CD4-positive, alpha-beta T cell treated with Interleukin-17A for 4 hours (primary cell): ENCODE measurements around the gene GOLGA6L24.
"Not testable (repeated sequence)": the region's sequence is repeated elsewhere in the genome, so short reads cannot be mapped to it uniquely, and the experiment has no call there.

Experiments used
- DNase-seq: peaks from one replicate; pipeline ENCODE4 v3.0.0-alpha.2; 2020; ENCODE audit warnings: mixed read lengths

Gene GOLGA6L24, protein sequence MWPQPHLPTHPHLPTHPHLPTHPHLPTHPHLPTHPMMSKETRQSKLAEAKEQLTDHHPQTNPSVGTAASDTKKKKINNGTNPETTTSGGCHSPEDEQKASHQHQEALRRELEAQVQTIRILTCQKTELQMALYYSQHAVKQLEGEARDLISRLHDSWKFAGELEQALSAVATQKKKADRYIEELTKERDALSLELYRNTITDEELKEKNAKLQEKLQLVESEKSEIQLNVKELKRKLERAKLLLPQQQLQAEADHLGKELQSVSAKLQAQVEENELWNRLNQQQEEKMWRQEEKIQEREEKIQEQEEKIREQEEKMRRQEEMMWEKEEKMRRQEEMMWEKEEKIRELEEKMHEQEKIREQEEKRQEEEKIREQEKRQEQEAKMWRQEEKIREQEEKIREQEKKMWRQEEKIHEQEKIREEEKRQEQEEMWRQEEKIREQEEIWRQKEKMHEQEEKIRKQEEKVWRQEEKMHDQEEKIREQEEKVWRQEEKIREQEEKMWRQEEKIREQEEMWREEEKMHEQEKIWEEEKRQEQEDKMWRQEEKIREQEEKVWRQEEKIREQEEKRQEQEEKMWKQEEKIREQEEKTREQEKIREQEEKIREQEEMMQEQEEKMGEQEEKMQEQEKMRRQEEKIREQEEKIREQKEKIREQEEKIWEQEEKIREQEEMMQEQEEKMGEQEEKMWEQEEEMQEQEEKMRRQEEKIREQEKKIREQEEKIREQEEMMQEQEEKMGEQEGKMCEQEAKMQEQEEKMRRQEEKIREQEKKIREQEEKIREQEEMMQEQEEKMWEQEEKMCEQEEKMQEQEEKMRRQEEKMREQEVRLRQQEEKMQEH

GRCh38 chr15:28357984-28358383 lies at the start of gene GOLGA6L24:
Gene GOLGA6L24, minus strand, starts transcription at chr15:28358084. Its CDS starts 61 bp downstream, at chr15:28358023.
- DNase-seq, result not testable (repeated sequence)

GRCh38 chr15:28402774-28403435 lies 45.0 kb upstream of the GOLGA6L24 start:
- DNase-seq, result not testable (repeated sequence)

GRCh38 chr15:28396022-28396421 lies 38.1 kb upstream of the GOLGA6L24 start:
- DNase-seq, result not testable (repeated sequence)

DNA sequence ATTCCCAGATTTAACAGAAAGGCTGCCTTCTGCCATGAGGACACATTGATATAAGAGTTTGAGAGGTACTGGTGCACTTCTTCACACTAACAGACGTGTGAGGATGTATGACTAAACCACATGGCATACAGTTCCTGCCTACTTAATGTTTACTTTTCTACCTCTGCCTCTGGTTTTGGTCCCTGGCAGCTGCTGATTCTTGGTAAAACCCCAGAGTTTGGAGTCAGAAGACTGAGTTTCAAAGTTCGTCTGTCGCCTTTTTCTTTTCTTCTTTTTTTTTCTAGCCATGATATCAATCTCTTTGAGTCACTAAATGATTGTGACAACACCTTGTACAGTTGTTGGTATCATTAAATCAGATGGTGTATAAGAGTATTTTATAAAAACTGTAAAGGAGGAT lies 22.2 kb upstream of the GOLGA6L24 start:
- DNase-seq, result not testable (repeated sequence)

DNA sequence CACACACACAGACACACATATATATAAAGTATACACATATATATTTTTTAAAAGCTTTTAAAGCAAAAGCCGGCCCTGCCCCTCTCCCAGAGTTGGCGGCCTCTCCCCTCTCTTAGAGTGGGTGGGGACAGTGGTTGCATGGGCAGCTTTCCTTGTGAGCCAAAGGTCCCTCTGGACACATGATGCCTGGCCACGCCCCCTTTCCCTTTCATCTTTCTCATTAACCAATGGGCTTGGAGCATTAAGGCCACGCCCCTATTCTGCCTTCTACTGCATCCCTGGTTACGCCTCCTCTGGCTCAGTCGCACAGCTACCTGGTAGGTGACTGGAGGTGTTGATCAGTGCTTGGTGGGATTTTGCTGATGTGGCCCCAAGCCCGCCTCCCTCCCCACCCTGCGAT lies 20.5 kb upstream of the GOLGA6L24 start, which contains the start of gene GOLGA8F:
Gene GOLGA8F, plus strand, starts transcription at position 301 of the 400 bp plus-strand sequence. Its CDS starts 98 bp downstream, at position 399.
- not testable (repeated sequence) for DNase-seq

DNA sequence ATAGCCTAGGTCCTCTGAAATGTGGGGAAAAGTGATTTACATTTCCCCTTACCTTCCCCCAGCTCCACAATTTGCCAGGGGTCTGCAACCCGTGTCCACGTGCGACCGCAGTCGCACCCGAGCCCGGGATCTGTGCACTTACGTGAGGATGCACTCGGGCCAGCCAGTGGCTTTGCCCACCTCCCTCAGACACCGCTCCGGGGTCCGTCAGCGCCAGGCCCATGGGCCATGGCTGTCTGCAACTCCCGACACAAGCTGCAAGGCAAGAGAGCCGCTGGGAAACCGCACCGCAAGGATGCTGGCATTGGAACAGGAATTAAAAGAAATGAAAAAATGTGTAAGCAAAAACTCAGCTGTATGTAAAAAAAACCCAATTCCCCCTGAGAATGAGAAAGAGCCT lies 7.6 kb upstream of the GOLGA6L24 start:
- DNase-seq, result not testable (repeated sequence)

- not testable (repeated sequence) for DNase-seq
Measured at GRCh38 chr15:28322129-28322588, 35.7 kb downstream of the GOLGA6L24 start, which contains the start of gene HERC2. Gene HERC2, minus strand, starts transcription at chr15:28322179. Its CDS starts 746 bp downstream, at chr15:28321433.

DNA sequence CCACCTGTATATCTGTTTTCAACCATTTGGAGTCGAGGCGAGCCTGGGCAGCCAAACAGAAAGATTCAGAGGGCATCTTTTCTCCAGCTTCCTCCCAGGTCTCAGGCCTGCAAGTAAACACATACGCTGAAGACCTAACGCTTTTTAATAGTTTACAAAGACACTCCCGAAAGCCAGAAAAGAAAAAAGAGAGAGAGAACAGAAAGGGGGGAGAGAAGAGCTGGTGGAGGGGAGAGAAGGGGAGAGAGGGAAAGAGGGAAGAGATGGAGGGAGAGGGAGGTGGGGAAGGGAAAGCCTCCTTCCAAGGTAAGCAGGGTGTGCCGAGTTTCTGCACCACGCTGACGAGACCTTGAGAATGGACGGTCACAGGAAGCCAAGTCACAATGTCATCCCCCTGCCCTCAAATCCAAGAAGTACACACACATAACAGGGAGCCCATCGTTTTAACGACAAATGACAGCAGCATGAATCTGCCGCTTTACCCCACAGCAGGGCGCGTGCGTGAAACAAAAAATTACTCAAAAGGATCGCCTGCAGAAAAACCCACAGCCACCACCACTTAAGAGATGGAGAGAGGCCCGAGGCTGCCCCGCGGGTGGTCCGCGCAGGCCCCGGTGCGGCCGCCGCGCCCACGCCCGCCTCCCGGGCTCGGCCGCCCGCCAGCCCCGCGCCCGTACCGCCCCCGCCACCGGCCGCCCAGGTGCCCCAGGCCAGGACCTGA lies 36.4 kb downstream of the GOLGA6L24 start:
- not testable (repeated sequence) for DNase-seq

DNA sequence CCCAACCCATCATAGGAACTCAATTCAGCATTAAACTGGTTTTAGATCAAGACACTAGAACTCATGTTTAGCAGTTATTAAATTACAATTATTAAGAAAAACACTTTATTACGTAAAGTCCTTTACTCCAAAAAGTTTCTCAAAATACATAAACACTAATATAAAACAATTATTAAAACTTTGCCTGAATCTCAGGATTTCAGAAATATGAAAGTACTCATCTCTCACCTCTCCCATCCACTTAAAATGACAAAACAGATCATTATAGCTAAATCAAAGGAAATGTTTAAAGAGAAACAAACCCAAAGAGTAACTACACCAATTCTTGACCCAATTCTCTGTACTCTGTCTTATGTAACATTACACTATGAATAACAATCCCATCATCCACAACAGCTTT lies 38.2 kb downstream of the GOLGA6L24 start:
- not testable (repeated sequence) for DNase-seq

DNA sequence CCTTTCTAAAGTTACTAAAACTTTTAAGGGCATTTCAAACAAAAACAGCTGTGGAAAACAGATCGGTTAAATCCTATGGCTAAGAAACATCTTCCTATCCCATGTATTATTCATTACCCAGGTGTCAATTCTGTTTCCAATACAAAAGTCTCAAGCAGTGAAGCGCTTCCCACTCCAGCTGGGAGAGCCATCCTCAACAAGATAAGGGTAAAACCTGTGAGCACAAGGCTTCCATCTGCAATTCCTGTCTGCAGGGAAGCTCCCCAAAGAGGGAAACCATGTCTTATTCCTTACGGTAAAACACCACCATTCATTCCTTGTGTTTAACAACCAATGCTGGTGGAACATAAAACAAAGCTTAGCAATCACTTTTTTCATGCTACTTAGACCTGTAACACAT lies 39.1 kb downstream of the GOLGA6L24 start:
- not testable (repeated sequence) for DNase-seq

- DNase-seq, result not testable (repeated sequence)
Measured at GRCh38 chr15:28318122-28318521, 39.8 kb downstream of the GOLGA6L24 start.

DNA sequence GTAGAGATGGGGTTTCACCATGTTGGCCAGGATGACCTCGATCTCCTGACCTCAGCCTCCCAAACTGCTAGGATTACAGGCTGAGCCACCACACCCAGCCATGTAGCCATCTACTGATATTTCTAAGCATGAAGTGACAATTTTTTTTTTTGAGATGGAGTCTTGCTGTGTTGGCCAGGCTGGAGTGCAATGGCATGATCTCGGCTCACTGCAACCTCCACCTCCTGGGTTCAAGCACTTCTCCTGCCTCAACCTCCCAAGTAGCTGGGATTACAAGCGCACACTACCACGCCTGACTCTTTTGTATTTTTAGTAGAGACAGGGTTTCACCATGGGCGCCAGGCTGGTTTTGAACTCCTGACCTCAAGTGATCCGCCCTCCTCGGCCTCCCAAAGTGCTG lies 40.9 kb downstream of the GOLGA6L24 start:
- not testable (repeated sequence) for DNase-seq

DNA sequence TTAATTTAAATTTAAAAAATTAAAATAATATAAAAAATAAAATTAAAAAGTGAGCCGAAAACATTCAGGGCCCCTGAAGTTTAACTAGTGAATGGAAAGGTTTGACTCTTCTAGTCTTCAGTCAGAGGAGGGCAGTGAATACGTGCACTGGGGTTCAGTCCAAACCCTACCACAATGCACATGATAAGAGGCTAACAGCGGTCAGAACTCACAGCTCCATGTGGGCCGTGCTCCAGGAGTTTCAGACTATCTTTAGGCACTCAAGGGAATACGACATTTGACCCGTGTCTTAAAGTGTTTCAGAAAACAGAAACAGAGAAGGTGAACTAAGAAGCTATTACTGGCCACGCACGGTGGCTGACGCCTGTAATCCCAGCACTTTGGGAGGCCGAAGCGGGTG lies 47.4 kb downstream of the GOLGA6L24 start:
- not testable (repeated sequence) for DNase-seq

DNA sequence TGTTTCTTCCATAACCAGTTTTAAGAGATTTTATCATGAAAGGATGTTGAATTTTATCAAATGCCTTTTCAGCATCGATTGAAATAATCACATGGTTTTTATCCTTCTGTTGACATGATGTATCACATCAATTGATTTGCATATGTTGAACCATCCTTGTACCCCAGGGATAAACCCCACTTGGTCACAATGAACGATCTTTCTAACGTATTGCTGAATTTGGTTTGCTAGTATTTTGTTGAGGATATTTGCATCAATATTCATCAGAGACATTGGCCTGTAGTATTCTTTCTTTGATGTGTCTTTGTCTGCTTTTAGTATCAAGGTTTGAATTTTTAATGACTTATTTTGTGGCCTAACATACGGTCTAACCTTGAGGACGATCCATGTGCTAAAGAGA lies 49.2 kb downstream of the GOLGA6L24 start:
- DNase-seq, result not testable (repeated sequence)
